ENCODE data around the gene ABLIM3. TPM values are rescaled to one million over a fixed set of nuclear protein-coding genes. Genes with fewer than 3 reads are reported as not detected.

Gene ABLIM3
- total RNA-seq, 2 experiments from 2014 or later = not detected

DNA sequence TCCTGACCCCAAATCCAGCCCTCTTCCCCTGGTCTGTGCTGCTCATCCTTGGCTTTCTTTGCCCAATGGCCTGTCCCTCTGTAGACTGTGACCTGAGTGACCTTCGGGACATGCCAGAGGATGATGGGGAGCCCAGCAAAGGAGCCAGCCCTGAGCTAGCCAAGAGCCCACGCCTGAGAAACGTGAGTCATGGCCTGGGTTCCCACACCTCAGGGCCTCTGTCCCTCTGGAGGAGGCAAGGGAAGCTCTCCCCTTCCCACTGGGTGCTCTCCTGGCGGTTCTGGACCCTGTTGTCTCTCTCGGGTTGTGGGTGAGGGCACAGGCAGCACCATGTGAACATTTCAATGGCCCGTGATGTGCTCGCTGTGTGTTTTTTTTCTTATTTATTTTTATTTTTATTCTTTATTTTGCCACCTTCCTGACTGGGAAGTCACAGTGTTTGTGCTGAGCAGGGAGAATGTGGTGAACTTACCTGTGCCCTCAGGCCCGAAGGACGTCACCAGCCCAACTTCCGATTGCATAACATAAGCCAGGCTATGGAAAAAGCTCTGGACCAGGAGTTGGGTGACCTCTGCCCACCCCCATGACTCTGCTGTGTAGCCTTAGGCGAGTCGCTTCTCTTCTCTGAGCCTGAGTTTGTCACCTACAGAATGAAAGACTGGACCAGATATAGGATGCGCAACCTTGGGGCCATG, 159.9 kb downstream of the ABLIM3 start:
- Mint-ChIP-seq H3K9me3 (no peaks in the 10 kb centered on the region), H3K4me3 (no peak overlapping the region), H3K27ac (no peak overlapping the region), H3K36me3 (ENCODE audit: low read depth) (no peaks in the 10 kb centered on the region), H3K27me3 (no peaks in the 10 kb centered on the region), H3K4me1 (peaks cover 11% of the 10 kb centered on the region)
- CTCF ChIA-PET = interaction anchor here (0.6 to 1.0 kb wide), 2 partner anchors 25 to 33 kb away, joined by 3 read pairs; no protein-coding TSS in a partner anchor
- POLR2A ChIA-PET = no interaction called here
- DNase-seq = no peak

DNA sequence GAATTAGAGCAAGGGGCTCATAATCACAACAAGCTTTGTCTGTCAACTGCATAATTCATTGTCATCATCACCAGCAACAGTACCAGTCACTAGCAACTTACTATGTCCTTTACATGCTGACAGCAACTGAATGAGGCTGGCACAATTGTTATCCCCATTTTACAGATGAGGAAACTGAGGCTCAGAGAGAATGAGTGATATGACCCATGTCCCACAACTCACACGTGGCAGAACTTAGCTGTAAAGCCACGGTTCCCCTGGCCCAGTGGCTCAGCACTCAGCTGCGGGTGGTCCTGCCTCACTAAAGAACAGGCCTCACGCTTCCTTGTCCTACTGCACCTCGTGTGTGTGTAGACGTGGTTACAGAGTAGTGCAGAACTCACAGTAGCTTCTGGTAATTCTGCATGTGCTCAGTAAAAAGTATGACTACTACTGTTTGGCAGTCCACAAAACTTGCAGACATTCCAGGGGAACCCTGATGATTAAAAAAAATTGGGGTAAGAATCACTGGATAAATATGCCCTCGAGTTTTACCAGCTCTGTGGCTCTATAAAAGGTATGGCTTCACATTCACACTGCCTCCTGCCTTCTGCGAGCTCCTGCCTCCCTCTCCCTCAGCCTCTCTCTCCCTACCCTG, 160.6 kb downstream of the ABLIM3 start:
- ChIA-PET CTCF (interaction anchor here (0.6 to 1.3 kb wide), 3 partner anchors 9 to 73 kb away, joined by 3 read pairs; no protein-coding TSS in a partner anchor), POLR2A (no interaction called here)
- Mint-ChIP-seq H3K27me3 (no peaks in the 10 kb centered on the region), H3K9me3 (no peaks in the 10 kb centered on the region), H3K4me3 (no peak overlapping the region), H3K27ac (no peak overlapping the region), H3K4me1 (peaks cover 11% of the 10 kb centered on the region), H3K36me3 (ENCODE audit: low read depth) (no peaks in the 10 kb centered on the region)
- no peak for DNase-seq

- no peak overlapping the region for H3K27ac Mint-ChIP-seq
- H3K36me3 Mint-ChIP-seq (ENCODE audit: low read depth) = no peaks in the 10 kb centered on the region
- POLR2A ChIA-PET = no interaction called here
These were observed 161.3 kb downstream of the ABLIM3 start for GRCh38 chr5:149302641-149303040.

GRCh38 chr5:149303210-149303609, 161.9 kb downstream of the ABLIM3 start:
- H3K9me3 Mint-ChIP-seq = no peaks in the 10 kb centered on the region
- POLR2A ChIA-PET = no interaction called here
- H3K27me3 Mint-ChIP-seq = no peaks in the 10 kb centered on the region
- DNase-seq = no peak
- no peak overlapping the region for H3K4me3 Mint-ChIP-seq
- H3K36me3 Mint-ChIP-seq (ENCODE audit: low read depth) = no peaks in the 10 kb centered on the region
- no peak overlapping the region for H3K27ac Mint-ChIP-seq
- H3K4me1 Mint-ChIP-seq = peaks cover 11% of the 10 kb centered on the region
- CTCF ChIA-PET = no interaction called here

More at GRCh38 chr5:149302641-149303040, 161.3 kb downstream of the ABLIM3 start:
- peaks cover 11% of the 10 kb centered on the region for H3K4me1 Mint-ChIP-seq
- no peak overlapping the region for H3K4me3 Mint-ChIP-seq
- no peak for DNase-seq
- no peaks in the 10 kb centered on the region for H3K27me3 Mint-ChIP-seq
- no peaks in the 10 kb centered on the region for H3K9me3 Mint-ChIP-seq
- CTCF ChIA-PET = interaction anchor here (0.6 to 1.3 kb wide), 2 partner anchors 10 to 72 kb away, joined by 3 read pairs; no protein-coding TSS in a partner anchor

GRCh38 chr5:149304195-149305078, 163.1 kb downstream of the ABLIM3 start:
- no peak for DNase-seq
- POLR2A ChIA-PET = no interaction called here
- Mint-ChIP-seq H3K4me1 (peaks cover 4% of the 10 kb centered on the region), H3K27ac (no peak overlapping the region), H3K27me3 (no peaks in the 10 kb centered on the region), H3K9me3 (no peaks in the 10 kb centered on the region), H3K36me3 (ENCODE audit: low read depth) (no peaks in the 10 kb centered on the region), H3K4me3 (no peak overlapping the region)
- CTCF ChIA-PET = interaction anchor here (0.5 kb wide), 1 partner anchor 928 kb away, joined by 3 read pairs; no protein-coding TSS in a partner anchor

DNA sequence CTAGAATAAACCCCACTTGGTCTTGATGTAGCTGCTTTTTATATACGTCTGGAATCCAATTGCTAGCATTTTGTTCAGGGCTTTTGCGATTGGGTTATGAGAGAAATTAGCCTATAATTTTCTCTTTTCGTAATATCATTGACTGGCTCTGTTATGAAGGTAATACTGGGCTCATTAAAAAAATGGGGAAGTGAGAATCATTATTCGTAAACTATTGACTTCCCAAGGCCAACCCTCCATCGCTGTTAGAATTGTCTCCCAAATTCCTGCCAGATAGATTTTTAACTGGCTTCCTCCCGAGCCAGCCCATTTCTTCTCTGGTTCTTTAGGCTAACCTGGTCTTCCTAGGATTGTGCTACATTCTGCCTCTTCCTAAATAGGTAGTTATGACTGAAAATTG, 168.1 kb downstream of the ABLIM3 start:
- Mint-ChIP-seq H3K9me3 (no peaks in the 10 kb centered on the region), H3K4me1 (no peaks in the 10 kb centered on the region), H3K36me3 (ENCODE audit: low read depth) (no peaks in the 10 kb centered on the region), H3K4me3 (no peak overlapping the region), H3K27me3 (no peaks in the 10 kb centered on the region), H3K27ac (no peak overlapping the region)
- POLR2A ChIA-PET = no interaction called here
- CTCF ChIA-PET = interaction anchor here (0.7 to 3.3 kb wide), 5 partner anchors 9 to 461 kb away, joined by 3 to 12 read pairs (median 3); no protein-coding TSS in a partner anchor
- DNase-seq = no peak

Other genes with a start within 250 kb of the ABLIM3 start
- gene SH3TC2, start 78.4 kb upstream of the ABLIM3 start, total RNA-seq = not detected
- not detected for gene AFAP1L1, start 130.4 kb downstream of the ABLIM3 start, total RNA-seq
- 10 to 100 TPM; 36.1 to 36.6 TPM for gene GRPEL2, start 204.0 kb downstream of the ABLIM3 start, total RNA-seq
- gene PCYOX1L, start 216.6 kb downstream of the ABLIM3 start, total RNA-seq = 10 to 100 TPM; 34.5 to 34.6 TPM
- not detected for gene IL17B, start 237.8 kb downstream of the ABLIM3 start, total RNA-seq

Data from activated CD4-positive, alpha-beta T cell treated with anti-CD3 and anti-CD28 coated beads, Interleukin-2, amount 10 ng/mL, durations not matched to agents 7 days and 5 days (primary cell).